CD4-positive, alpha-beta memory T cell (primary cell): ENCODE data around the gene ATP2B2. TPM values are rescaled to one million over a fixed set of nuclear protein-coding genes. Genes with fewer than 3 reads are reported as not detected.

ENCODE experiments used
- CTCF ChIA-PET: fragments of 350-600 bp; sonication (Branson Sonifier 250); formaldehyde crosslinking; loops from one replicate; lab custom pipeline; 2021; ENCODE audit warnings: inconsistent platforms; ENCODE audit not compliant: partially characterized antibody; lab: Charles Lee
- POLR2A ChIA-PET: fragments of 350-600 bp; sonication (Branson Sonifier 250); formaldehyde crosslinking; loops from one replicate; lab custom pipeline; 2021; ENCODE audit not compliant: partially characterized antibody; lab: Charles Lee
- DNase-seq, 5 donors: peaks; one replicate each; pipeline versions ENCODE4 v3.0.0 to v3.0.0-alpha.2; 2020 to 2022; ENCODE audit warnings: mixed read lengths in 1 of 5
- H3K27ac ChIP-seq: one replicate; pipeline ENCODE4 v1.7.0; 2013; ENCODE audit warnings: low read depth, low read length
- H3K27me3 ChIP-seq: 2 replicates; pipeline ENCODE4 v1.7.0; 2013; ENCODE audit warnings: mild to moderate bottlenecking, low read length, moderate library complexity; ENCODE audit not compliant: insufficient read depth
- H3K36me3 ChIP-seq: 2 replicates; pipeline ENCODE4 v1.7.0; 2013; ENCODE audit warnings: mild to moderate bottlenecking, low read length, moderate library complexity; ENCODE audit not compliant: insufficient read depth
- H3K4me1 ChIP-seq: 2 replicates; pipeline ENCODE4 v1.7.0; 2013; ENCODE audit warnings: mild to moderate bottlenecking, low read length, moderate library complexity; ENCODE audit not compliant: insufficient read depth
- H3K4me3 ChIP-seq, 2 donors: one replicate each; pipeline ENCODE4 v1.7.0; 2013; ENCODE audit warnings: low read length in 2 of 2, mild to moderate bottlenecking in 1 of 2
- H3K9me3 ChIP-seq, 2 donors: one replicate each; pipeline ENCODE4 v1.7.0; 2013; ENCODE audit warnings: low read length in 2 of 2, control low read depth in 1 of 2; ENCODE audit not compliant: control insufficient read depth in 1 of 2
- H3K27ac Mint-ChIP-seq, 7 donors: one replicate each; pipeline ENCODE4 v1.8.0; 2020 to 2021; ENCODE audit warnings: mixed read lengths in 7 of 7, mild to moderate bottlenecking in 6 of 7, inconsistent platforms in 3 of 7, moderate library complexity in 3 of 7
- H3K27me3 Mint-ChIP-seq, 2 donors: one replicate each; pipeline ENCODE4 v1.8.0; 2020 to 2021; ENCODE audit warnings: mixed read lengths in 2 of 2
- H3K36me3 Mint-ChIP-seq, 2 donors: one replicate each; pipeline ENCODE4 v1.8.0; 2020 to 2021; ENCODE audit warnings: mixed read lengths in 2 of 2, inconsistent platforms in 1 of 2, mild to moderate bottlenecking in 1 of 2
- H3K4me1 Mint-ChIP-seq, 4 donors: one replicate each; pipeline ENCODE4 v1.8.0; 2020 to 2021; ENCODE audit warnings: mixed read lengths in 4 of 4, mild to moderate bottlenecking in 1 of 4
- H3K4me3 Mint-ChIP-seq, 8 donors: one replicate each; pipeline ENCODE4 v1.8.0; 2020 to 2021; ENCODE audit warnings: mixed read lengths in 8 of 8, mild to moderate bottlenecking in 7 of 8, moderate library complexity in 6 of 8, inconsistent platforms in 3 of 8
- H3K9me3 Mint-ChIP-seq, 8 donors: one replicate each; pipeline ENCODE4 v1.8.0; 2020 to 2021; ENCODE audit warnings: mixed read lengths in 8 of 8, mild to moderate bottlenecking in 5 of 8, inconsistent platforms in 3 of 8, moderate library complexity in 1 of 8
- intact Hi-C: fragments of 100-400 bp; cut with micrococcal nuclease; formaldehyde crosslinking; loops from one replicate; pipeline ENCODE4 v1.15.1; 2023
- polyA plus RNA-seq, 2 donors: library from polyadenylated mRNA; unstranded; fragments of 300-500 nt; fragmentation: Illumina TruSeq; gene quantifications; one replicate each; pipeline ENCODE4 v1.2.3, GENCODE V29; 2021
- total RNA-seq, 2 experiments: library from RNA; stranded (reverse); gene quantifications; one replicate each; pipeline ENCODE4 v1.2.3, GENCODE V29; 2021

Gene ATP2B2
- total and polyA plus RNA-seq, 4 experiments from 2014 or later, result not detected

- Mint-ChIP-seq H3K36me3 (no peaks in the 10 kb centered on the region), H3K4me1 (peaks cover 0 to 4% (median 3%) of the 10 kb centered on the region in 4 donors), H3K27me3 (peaks cover 3 to 4% of the 10 kb centered on the region in 2 donors), H3K4me3 (no peak overlapping the region), H3K27ac (no peak overlapping the region), H3K9me3 (peaks cover 0 to 6% (median 0%) of the 10 kb centered on the region in 8 donors)
- Histone ChIP-seq H3K9me3 (no peaks in the 10 kb centered on the region), H3K4me3 (no peak overlapping the region), H3K4me1 (no peaks in the 10 kb centered on the region), H3K36me3 (no peaks in the 10 kb centered on the region), H3K27ac (no peak overlapping the region), H3K27me3 (no peaks in the 10 kb centered on the region)
- POLR2A ChIA-PET, result no interaction called here
- DNase-seq, result no peak
- intact Hi-C loops, result no loop called here
- CTCF ChIA-PET, result no interaction called here
Observed at GRCh38 chr3:10374311-10374710, 131.1 kb downstream of the ATP2B2 start.

DNA sequence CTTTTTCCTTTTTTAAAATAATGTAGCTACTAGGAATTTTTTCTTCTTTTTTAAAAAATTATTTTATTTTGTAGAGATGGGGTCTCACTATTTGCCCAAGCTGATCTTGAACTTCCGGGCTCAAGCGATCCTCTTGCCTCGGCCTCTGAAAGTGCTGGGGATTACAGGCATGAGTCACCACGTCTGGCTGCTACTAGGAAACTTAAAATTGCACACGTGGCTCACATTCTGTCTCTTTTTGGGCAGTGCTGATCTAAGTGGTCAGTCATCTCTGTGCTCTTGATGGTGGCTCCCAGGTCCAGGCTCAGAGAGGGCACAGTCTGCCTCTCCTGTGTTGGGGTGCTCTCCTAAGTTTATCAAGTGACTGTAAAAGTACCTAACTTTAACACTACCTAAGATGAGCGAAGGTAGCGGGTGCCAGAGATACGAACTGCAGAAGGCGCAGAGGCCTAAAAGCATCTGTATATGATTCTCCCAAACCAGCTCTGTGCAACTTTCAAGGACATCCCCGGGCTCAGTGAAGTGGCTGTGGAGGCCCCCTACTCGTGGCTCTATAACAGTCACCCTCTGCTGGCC is 131.6 kb downstream of the ATP2B2 start:
- ChIA-PET POLR2A (no interaction called here), CTCF (no interaction called here)
- Mint-ChIP-seq H3K4me3 (no peak overlapping the region), H3K9me3 (peaks cover 0 to 6% (median 0%) of the 10 kb centered on the region in 8 donors), H3K4me1 (peaks cover 0 to 4% (median 3%) of the 10 kb centered on the region in 4 donors), H3K27ac (no peak overlapping the region), H3K27me3 (peaks cover 3 to 4% of the 10 kb centered on the region in 2 donors), H3K36me3 (no peaks in the 10 kb centered on the region)
- no peak for DNase-seq
- H3K4me1 ChIP-seq, result no peaks in the 10 kb centered on the region
- no peak overlapping the region for H3K27ac ChIP-seq
- intact Hi-C loops, result no loop called here
- H3K9me3 ChIP-seq, result no peaks in the 10 kb centered on the region
- no peaks in the 10 kb centered on the region for H3K27me3 ChIP-seq
- H3K36me3 ChIP-seq, result no peaks in the 10 kb centered on the region
- H3K4me3 ChIP-seq, result no peak overlapping the region

DNA sequence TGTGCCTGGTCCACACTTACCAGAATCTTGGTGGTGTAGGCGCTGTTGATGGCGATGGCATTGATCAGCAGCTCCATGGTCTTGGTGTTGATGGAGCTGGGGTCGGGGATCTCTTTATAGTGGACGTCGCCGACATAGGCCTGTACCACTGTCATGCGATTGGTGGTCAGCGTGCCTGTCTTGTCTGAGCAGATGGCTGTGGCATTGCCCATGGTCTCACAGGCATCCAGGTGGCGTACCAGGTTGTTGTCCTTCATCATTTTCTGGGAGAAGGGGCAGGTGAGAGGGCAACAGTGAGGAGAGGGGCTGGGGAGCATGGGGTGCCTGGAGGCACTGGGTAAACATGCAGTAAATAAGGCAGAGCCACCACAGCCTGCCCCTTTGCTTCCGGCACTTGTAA is 133.6 kb downstream of the ATP2B2 start:
- Histone ChIP-seq H3K4me3 (no peak overlapping the region), H3K27me3 (no peaks in the 10 kb centered on the region), H3K4me1 (peaks cover 4% of the 10 kb centered on the region), H3K9me3 (no peaks in the 10 kb centered on the region), H3K36me3 (no peaks in the 10 kb centered on the region), H3K27ac (no peak overlapping the region)
- ChIA-PET CTCF (no interaction called here), POLR2A (no interaction called here)
- H3K36me3 Mint-ChIP-seq, result no peaks in the 10 kb centered on the region
- no peak overlapping the region for H3K4me3 Mint-ChIP-seq
- no peak for DNase-seq
- peaks cover 2 to 9% (median 4%) of the 10 kb centered on the region in 4 donors for H3K4me1 Mint-ChIP-seq
- H3K9me3 Mint-ChIP-seq, result peaks cover 0 to 7% (median 0%) of the 10 kb centered on the region in 8 donors
- peaks cover 3 to 4% of the 10 kb centered on the region in 2 donors for H3K27me3 Mint-ChIP-seq
- intact Hi-C loops, result no loop called here
- no peak overlapping the region for H3K27ac Mint-ChIP-seq

DNA sequence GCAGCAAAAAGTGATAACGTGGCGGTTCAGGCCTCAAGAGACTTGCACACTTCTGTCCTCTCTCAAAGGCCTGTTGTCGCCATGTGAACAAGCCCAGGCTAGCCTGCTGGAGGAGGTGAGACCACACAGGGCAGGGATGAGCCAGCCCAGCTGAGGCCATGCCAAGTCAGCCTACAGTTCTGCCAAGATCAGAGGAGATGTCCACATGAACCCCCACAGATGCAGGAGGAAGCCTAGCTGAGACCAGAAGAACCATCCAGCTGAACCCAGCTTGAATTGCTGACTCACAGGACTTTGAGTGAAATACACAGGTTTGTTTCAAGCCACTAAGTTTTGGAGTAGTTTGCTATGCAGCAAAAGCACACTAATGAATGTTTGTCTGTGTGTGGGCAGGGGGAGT is 134.2 kb downstream of the ATP2B2 start:
- Mint-ChIP-seq H3K9me3 (peaks cover 0 to 7% (median 0%) of the 10 kb centered on the region in 8 donors), H3K36me3 (no peaks in the 10 kb centered on the region), H3K4me3 (no peak overlapping the region), H3K27me3 (peaks cover 3 to 4% of the 10 kb centered on the region in 2 donors), H3K27ac (no peak overlapping the region), H3K4me1 (peaks cover 6 to 15% (median 9%) of the 10 kb centered on the region in 4 donors)
- Histone ChIP-seq H3K27ac (no peak overlapping the region), H3K4me3 (no peak overlapping the region), H3K27me3 (no peaks in the 10 kb centered on the region), H3K9me3 (no peaks in the 10 kb centered on the region), H3K4me1 (peaks cover 8% of the 10 kb centered on the region), H3K36me3 (no peaks in the 10 kb centered on the region)
- CTCF ChIA-PET, result no interaction called here
- DNase-seq, result no peak
- POLR2A ChIA-PET, result no interaction called here
- intact Hi-C loops, result no loop called here

DNA sequence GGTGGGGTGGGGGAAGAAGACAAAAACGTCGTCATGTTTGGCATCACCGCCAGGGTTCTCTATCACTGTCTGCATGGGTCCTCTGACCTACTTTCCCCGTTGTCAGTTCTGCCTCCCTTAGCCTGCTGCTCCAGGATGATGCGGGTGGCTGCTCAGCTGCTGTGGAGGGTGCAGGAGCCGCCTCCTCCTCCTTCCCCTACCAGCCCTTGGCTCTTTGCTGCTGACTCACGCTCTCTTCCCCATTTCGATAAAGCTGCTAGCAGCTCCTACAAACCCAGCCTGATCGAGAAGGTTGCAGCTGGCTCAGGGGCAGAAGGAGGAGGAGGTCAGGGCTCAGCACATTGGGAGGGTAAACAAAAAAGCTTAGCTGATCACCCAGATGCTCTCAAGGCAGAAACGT is 135.0 kb downstream of the ATP2B2 start:
- Mint-ChIP-seq H3K4me3 (peak overlapping the region in 1 of 8 donors; percentile 25), H3K27ac (no peak overlapping the region), H3K4me1 (peaks cover 9 to 15% (median 11%) of the 10 kb centered on the region in 4 donors), H3K27me3 (peaks cover 3 to 4% of the 10 kb centered on the region in 2 donors), H3K36me3 (no peaks in the 10 kb centered on the region), H3K9me3 (peaks cover 0 to 7% (median 0%) of the 10 kb centered on the region in 8 donors)
- CTCF ChIA-PET, result no interaction called here
- Histone ChIP-seq H3K27ac (no peak overlapping the region), H3K4me3 (no peak overlapping the region), H3K36me3 (no peaks in the 10 kb centered on the region), H3K4me1 (peaks cover 8% of the 10 kb centered on the region), H3K9me3 (no peaks in the 10 kb centered on the region), H3K27me3 (no peaks in the 10 kb centered on the region)
- POLR2A ChIA-PET, result no interaction called here
- DNase-seq, result no peak
- intact Hi-C loops, result no loop called here

DNA sequence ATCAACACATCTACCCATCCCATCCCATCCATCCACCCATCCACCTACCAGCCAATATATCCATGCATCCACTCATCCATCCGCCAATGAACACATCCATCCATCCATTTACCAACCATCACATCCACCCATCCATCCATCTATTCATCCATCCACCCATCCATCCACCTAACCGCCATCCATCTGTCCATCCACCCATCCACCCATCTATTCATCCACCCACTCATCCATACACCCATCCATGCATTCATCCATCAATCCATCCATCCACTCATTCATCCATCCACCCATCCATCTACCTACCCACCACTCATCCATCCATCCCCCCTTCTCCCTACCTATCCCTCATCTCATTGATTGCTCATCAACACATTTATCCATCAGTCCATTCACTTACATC is 136.9 kb downstream of the ATP2B2 start:
- H3K4me3 ChIP-seq, result no peak overlapping the region
- no peaks in the 10 kb centered on the region for H3K36me3 Mint-ChIP-seq
- H3K27ac Mint-ChIP-seq, result peak overlapping the region in 1 of 7 donors; percentile 46
- H3K36me3 ChIP-seq, result no peaks in the 10 kb centered on the region
- H3K9me3 ChIP-seq, result no peaks in the 10 kb centered on the region
- peaks cover 3 to 4% of the 10 kb centered on the region in 2 donors for H3K27me3 Mint-ChIP-seq
- CTCF ChIA-PET, result no interaction called here
- no peak for DNase-seq
- H3K4me3 Mint-ChIP-seq, result no peak overlapping the region
- H3K27ac ChIP-seq, result no peak overlapping the region
- peaks cover 0 to 7% (median 0%) of the 10 kb centered on the region in 8 donors for H3K9me3 Mint-ChIP-seq
- POLR2A ChIA-PET, result no interaction called here
- no peaks in the 10 kb centered on the region for H3K27me3 ChIP-seq
- intact Hi-C loops, result no loop called here
- H3K4me1 Mint-ChIP-seq, result peaks cover 9 to 15% (median 11%) of the 10 kb centered on the region in 4 donors
- peaks cover 8% of the 10 kb centered on the region for H3K4me1 ChIP-seq

GRCh38 chr3:10367506-10367905 is 137.9 kb downstream of the ATP2B2 start:
- CTCF ChIA-PET, result interaction anchor here (1.0 kb wide), 1 partner anchor 371 kb away, joined by 3 read pairs; no protein-coding TSS in a partner anchor
- no peak for DNase-seq

More at GRCh38 chr3:10367506-10367905, 137.9 kb downstream of the ATP2B2 start:
- intact Hi-C loops, result no loop called here
- Mint-ChIP-seq H3K4me1 (peaks cover 9 to 15% (median 11%) of the 10 kb centered on the region in 4 donors), H3K27me3 (peaks cover 3 to 4% of the 10 kb centered on the region in 2 donors), H3K4me3 (no peak overlapping the region), H3K27ac (no peak overlapping the region), H3K36me3 (no peaks in the 10 kb centered on the region), H3K9me3 (peaks cover 0 to 7% (median 0%) of the 10 kb centered on the region in 8 donors)
- Histone ChIP-seq H3K9me3 (no peaks in the 10 kb centered on the region), H3K4me3 (no peak overlapping the region), H3K27ac (no peak overlapping the region), H3K4me1 (peaks cover 8% of the 10 kb centered on the region), H3K27me3 (no peaks in the 10 kb centered on the region), H3K36me3 (no peaks in the 10 kb centered on the region)
- POLR2A ChIA-PET, result interaction anchor here (0.7 kb wide), 1 partner anchor 29 kb away, joined by 3 read pairs; no protein-coding TSS in a partner anchor
